HuH-7 (cell line): ENCODE data around the gene MTG2.

Source experiments
- DNase-seq: peaks from one replicate; pipeline ENCODE4 v3.0.0; 2011; ENCODE audit warnings: low spot score

MTG2 gene

DNA sequence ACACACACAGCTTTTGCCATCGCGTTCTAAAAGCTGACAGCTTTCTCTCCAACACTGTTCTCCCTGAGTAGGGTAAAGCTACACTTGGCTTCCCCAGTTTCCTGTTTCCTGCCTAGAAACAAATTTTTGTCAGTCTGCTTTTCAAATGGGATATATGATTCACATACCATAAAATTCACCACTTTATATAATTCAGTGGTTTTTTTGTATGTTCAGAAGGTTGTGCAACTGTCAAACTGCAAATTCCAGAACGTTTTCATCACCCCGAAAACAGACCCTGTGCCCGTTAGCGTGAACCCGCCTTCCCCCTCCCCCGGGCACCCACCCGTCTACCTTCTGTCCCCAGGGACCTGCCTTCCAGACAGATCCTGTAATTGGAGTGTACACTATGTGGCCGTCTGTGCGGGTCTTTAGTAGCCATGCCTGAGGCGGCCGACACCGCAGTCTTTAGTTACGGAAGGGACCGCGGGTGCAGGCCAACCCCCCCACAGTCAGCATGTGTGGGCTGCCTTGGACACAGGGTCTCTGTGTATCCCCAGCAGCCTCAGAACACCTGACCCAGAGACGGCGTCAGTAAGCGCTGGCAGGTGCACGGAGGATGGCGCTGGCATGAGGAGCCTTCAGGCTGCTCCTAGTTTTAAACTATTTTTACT lies 20.7 kb downstream of the MTG2 start:
- no peak for DNase-seq

DNA sequence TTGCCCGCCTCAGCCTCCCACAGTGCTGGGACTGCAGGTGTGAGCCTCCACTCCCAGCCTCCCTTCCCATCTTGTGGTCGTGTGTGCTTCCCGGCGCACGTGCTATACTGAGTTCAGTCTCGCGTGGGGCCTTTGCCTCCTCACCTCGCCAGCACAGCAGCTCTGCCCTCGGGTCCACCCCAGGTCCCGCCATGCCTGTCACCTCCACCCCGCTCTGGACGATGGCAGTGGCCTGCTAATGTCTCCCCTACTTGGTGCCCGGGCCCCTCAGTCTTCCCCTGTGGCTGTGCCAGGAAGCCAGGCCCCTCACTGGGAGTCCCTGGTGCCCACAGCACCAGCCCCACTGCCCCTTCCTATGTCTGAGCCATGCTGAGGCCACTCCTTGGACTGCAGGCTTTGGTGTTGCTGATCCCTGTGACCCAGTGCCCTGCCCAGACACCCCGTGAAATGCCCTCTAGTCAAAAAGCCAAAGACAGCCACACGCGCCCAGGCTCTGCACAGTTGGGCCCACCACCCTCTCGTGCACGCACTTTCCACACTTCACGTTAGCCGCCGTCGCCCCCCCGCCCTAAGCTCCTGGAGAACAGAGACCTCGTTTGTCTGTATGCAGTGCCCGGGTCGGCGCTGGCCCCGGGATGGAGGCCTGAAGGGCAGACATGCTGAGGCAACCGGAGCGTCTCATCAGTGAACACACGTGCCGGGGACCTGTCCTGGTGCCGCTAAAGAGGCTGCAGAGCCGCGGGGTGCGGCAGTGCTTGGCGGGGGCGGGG lies 23.0 kb downstream of the MTG2 start:
- no peak for DNase-seq

DNA sequence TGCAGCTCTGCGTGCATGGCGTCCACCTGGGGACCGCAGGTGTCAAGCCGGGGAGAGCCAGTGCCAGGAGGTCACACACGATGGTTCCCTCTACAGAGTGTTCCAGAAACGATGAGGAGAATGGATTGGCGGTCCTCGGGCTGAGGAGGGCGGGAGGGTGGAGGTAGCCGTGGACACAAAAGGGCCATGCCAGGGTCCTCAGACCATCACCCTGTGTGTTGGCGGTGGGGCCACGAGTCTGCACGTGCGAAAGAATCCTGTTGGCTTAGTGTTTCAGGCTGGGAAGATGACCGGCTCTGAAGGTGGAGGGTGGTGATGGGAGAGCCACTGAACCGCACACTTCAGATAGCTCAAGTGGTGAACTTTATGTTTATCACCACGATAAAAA lies 23.6 kb downstream of the MTG2 start:
- no peak for DNase-seq

DNA sequence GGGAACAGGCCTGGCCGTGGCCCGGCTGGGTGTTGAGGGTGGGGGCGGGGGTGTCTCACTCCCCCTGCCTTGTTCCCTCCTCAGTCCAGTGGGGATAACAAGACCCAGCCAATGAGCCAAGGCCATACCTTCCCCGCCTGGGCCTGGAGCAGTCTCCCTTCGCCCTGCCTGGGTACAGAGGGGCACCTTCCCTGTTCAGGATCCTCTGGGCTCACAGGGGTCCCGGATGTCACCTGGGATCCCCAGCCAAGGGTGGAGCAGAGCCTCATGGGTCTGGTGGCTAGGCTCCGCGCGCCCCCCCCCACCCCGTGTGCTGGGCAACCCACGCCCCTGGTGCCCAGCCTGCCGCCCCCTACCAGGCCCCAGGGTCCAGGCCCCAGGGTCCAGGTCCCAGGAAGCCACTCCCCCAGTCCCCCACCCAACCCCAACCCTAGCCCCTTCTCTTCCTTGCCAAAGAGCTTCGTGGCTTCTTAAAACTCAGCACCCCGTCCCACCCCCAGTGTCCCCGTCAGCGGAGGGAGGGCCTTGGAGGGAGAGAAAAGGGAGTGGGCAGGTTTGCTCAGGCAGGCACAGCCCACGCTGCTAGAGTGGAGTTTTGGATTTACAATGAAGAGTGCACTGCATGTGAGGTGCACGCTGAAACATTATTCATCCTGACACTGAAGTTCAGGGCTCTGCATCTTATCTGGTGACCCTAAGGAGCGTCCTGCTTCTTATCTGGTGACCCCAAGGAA lies 25.4 kb downstream of the MTG2 start:
- DNase-seq, result no peak

DNA sequence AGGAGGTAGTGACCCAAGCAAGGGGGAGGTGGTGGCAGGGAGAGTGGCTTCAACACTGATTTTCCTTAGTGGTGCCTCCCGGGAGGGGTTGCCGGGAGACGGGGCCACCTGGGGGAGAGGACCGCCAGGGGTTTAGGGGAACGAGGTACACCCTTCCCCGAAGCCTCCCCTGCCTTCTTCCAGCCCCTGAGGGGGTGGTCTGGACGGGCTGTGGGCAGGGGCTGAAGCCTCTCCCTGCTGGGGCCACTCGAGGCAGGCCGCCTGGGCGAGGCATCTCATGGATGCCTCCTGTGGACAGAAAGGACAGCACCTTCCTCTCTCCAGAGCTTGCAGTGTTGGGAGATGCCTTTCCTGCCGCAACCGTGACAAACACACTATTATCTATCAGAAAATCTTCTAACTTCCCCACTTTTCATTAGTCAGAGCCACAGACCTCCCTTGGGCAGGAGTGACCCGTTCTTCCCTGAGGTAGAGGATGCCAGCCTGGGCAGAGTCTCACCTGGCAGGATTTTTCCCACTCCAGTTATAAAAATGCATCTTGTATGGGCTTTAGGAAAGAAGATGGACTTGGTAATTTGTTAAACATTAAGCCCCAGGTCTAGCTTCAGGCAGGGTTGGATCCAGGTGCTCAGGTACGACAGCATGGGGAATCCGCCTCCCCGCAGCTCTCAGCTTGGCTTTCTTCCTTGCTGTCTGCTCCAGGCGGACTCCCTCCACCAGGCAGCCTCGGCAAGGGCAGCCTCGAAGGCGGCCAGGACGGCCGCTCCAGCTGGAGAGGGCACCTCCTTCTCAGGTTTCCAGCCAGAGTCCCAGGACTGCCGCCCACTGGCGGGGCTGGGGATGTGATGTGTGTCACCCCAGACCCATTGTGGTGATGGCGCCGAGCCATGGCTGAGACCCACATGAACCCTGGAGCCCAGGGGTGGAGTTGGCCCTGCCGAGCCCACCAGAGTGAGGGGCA lies 26.2 kb downstream of the MTG2 start:
- DNase-seq, result peak; percentile 60

DNA sequence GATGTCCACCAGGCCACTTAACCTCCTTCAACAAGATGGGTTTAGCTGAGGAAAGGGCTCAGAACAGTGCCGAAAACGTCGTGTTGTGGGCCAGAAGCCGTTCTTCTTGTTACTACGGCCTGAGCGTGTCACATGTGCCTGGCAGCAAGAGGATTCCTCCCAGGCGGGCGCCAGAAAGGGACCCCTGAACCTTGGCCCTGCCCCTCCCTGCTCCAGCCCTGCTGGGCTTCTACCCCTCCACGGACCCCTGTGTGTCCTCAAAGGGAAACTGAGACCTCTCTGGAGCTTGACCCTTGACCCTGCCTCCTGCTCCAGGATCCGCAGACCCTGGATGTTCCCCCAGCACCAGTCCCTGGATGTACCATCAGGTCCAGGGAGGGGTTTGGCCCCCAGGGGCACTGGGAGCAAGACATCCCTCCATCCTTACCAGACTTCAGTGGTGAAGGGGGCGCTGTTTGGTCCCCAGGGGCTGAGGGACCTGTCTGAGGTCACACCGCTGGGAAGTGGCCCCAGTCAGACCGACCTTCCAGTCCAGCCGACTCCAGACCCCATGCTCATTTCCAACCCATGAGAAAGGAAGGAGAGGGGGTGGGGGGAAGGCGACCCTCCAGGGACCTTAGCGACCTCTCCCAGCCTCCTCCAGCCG lies 27.1 kb downstream of the MTG2 start:
- DNase-seq, result no peak

DNA sequence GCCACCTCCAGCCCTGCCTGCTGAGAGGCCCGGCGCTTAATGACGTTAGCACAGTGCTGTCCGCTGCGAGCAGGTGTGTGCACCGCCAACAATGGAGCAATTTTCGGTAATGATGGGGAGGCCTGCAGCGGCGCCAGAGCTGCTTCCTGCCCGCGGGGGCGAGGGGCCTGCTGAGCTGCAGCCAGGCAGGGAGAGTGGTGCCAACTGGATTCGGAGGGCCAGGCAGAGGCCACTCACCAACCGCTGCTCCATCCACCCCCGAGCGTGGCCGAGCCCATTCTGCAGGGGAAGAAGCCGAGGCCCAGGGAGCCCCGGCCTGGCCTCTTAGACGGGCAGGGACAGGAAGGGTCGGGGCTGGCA lies 27.6 kb downstream of the MTG2 start:
- DNase-seq, result no peak

DNA sequence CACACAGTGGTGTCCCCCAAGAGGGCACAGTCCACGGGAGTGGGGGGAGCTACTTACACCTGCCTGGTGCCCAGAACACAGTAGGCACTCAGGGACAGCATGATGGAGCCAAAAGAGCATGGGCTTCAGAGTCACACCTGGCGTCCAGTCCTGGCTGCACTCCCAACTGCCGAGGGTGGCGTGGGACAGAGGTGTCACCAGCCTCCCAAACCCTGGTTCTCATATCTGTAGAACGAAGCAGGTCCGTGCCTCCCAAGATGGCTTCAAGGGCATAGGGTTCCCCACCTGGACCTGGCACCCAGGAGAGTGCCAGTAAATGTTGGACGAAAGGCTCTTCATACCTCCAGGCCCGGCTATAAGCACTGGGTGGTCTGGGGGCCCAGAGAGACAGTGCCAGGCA lies 28.4 kb downstream of the MTG2 start:
- no peak for DNase-seq

DNA sequence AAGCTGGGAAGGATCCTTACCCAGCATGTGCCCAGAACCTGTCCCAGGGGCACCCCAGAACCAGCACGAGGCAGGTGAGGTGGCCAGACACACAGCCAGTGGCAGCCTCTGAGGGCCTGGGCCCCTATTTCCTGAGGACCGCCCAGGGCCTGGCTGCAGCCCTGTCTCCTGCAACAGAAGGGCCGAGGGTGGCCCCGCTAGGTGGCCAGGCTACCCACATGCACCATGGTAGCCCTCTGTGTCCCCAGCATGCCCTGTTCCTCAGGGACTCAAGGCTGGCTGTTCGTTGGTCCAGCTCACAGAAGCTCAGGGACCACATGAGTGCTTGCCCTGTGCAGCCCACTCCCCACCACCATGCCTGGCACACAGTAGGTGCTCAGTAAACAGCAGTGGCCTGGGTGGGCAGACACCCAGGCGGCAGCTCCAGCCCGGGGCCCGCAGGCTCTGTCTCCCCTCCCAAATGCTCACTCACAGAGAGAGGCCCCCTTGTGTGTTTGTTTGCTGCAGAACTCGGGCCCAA lies 29.0 kb downstream of the MTG2 start:
- DNase-seq, result no peak

DNA sequence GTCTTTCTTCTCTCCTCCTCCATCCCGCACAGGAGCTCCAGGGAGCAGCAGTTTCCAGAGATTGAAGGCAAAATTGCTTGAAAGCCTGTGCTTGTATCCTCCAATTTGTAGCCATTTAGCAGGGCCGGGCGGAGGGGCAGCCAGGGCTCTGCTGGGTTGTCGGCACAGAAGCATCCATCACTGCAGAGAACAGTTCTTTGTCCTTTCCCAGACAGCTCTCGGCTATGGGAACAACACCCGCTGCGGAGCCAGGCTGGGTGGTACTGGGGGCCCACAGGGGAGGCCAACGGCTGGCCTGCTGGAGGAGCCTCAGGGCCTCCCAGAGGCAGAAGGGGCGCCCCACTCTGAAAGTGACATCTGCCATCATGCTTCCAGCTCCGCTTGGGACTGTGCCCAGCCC lies 29.5 kb downstream of the MTG2 start:
- no peak for DNase-seq

DNA sequence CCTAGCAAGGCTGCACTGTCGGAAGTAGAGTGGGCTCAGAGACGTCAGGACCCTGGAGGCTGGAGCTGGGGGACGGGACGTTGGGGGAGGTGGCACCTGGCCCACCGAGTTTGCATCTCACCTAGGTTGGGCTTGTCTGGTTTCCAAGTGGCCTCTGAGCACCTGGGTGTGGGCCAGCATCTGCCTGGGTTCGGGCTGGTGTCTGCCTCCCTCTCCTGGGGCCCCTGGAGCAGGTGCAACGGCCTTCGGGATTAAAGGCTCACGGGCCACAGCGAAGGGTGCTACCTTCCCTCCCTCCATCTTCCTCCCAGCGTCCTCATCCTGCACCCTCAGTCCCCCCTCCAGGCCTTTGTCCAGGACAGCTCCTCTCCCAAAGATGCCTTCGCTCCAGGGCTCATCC lies 31.2 kb downstream of the MTG2 start:
- DNase-seq, result no peak

DNA sequence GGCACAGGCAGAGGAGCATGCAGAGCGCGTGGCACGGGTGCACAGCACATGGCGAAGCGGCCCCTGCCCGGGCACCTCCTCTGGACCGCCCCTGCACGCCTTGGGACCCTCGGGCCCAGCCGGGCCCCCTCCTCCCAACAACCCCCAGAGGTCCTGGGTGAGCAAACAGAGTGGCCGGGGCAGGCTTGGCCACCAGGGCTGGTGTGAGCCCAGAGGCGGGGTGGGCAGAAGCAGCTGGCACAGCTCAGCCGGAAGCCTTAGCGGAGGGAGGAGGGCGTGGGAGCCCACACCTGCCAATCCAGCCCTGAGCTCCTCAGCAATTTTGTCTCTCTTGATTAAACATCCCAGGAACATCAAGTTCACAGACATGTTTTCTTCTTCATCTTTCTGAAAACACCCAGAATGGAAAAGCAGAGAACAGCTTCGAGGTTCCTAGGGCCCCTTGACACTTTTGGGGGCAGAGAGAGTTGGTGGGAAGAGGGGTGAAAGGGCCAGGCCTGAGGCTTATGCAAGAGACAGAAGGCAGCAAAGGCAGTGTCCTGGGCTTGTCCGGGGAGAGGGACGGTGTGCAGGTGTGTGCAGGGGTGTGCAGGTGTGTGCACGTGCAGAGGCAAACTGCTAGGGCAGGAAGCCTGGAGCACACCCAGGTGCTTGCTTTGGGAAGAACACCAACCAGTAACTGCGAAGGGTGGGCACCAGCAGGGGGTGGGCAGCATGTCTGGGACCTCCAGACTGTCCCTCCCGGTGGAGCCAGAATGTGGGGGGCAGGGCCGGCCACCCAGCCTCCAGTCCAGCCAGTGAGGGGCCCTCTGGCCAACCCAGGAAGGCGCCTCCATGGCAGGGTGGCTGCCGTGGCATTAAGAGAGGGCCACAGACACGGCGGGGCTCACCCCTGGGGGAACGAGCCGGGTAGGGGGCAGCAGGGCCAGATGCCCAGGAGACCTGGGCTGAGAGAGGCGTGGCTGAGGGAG lies 32.5 kb downstream of the MTG2 start:
- DNase-seq, result no peak

DNA sequence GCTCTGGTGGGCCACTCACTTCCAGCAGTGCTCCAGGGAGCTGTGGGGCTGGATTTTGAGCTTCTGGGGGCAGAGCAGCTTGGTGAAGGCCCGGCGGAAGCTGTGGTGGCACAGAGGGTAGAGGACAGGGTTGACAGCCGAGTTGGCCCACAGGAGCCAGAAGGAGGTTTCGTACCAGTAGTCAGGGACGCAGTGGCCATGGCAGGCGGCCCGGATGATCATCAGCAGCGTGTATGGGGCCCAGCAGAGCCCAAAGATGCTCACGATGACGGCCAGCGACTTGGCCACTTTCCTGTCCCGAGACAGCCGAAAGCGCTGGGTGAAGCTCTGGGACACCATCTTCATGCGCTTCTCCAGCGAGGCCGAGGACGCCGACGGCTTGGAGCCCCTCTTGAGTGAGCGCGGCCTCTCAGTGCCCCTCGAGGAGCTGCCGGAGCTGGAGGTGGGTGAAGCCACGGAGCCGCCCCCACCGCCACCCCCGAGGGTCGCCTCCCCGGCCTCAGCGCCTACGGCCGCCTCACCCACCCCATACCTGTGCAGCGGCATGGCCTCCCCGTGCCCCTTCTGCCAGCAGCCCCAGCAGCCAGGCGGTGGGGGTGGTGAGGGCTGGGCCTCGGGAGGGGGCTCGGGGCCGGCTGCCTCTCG lies 33.3 kb downstream of the MTG2 start:
- no peak for DNase-seq

DNA sequence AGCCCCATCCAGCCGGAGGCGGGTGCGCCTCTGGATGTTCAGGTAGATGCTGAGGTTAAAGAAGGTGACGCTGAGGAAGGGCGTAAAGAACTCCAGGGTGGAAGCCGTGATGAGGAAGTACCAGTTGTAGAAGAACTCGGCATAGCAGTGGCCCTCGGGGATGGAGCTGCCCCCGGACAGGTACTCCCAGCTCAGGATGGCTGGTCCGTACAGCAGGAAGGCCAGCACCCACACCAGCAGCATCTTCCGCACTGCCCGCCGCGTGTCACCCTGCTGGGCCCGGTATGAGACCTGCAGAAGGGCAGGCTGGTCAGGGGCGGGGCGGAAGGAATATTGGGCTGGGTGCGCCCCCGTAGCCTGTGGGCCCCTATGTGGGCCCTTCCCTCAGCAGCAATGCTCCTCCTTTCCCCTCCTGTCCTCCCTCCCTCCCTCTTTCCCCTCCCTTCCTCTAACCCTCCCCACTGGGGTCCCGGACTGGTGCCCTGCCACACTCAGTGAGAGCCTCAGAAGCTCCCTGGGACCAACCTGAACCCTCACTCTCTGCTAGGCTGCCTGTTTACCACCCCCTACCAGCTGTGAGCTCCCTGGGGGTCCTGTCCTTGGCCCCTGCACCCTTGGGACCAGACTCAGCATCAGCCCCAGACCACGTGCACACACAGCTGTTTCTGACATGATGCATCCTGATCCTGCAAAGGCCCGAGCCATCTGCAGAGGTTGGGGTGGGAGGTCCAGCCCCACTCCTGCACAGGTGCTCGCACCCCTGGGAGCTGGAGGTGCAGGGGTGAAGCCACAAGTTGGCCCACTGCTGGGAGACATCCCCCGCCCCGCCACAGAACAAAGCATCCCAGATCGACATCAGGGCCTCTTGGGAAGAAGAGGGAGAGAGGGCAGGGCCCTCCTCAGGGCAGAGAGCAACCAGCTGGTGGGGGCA lies 34.1 kb downstream of the MTG2 start:
- DNase-seq, result no peak

DNA sequence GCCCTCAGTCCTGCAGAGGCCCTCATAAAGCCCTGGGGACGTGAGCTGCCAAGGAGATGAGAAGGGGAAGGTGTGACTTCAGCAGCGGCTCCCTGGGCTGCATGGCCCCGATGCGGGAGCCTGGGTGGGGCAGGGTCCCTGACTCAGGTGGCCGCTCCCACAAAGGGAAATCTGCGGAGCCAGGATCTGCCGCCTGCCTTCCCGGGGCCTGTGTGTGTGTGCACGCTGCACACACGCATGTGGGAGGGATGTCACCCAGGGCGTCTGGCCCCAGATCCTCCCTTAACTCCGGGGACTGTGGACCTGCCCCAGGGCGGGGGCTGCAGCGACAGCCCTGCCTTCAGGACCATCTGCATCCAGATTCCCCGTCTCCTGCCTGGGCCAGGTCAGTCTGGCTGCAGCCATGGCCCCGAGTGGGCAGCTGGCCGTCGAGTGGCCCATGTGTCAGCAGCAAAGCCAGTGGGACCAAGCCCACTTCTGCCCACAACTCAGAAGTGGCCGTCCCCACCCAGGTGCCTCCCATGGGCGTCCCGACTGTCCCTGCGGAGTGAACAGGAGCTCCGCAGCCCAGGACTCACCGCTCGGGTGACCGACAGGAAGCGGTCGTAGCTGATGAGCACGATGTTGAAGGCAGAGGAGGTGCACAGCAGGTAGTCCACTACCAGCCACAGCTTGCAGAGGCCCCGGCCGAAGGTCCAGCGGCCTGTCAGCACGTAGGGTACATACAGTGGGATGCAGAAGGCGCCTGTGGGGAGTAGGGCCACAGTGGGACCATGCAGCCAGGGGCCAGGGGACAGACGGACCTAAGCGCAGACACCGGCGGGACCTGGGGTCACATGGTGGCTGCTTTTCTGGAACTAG lies 35.3 kb downstream of the MTG2 start:
- no peak for DNase-seq

DNA sequence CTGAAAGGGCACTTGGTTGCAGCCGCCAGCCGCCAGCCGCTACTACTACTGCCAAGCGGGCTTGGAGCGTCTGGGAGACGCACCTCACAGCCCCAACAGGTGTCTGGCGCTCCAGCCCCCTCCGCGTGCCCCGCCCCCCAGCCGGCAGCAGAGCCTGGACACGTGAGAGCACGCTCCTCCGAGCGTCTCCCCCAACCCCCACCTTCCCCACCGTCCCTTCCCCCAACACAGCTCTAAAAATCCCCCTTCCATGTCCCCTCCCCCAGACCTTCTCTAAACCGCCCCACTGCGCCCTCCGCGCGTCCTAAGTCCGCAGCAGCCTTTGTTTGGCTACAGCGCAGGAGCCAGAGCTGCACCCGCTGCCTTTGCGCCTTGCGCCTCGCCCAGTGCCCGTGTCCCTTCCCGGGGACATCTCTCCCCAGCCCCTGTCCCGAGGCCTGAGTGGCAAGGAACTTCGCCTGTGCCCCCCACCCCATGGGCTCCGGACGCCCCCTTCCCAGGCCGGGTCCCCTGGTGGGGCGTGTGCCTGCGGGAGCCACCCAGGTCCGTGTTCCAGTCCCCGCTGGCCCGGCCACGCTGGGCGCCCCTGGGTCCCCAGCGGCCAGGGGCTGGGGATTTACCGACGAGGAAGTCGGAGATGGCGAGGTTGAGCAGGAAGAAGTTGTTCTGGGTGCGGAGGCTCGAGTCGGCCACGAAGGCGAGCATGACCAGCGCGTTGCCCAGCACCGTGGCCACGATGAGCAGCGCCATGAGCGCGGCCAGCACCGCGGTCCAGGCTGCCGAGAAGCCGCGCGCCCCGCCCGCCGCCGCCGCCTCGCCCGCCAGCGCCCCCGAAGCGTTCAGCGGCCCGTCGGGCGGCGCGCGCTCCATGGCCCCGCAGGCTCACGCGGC lies 36.5 kb downstream of the MTG2 start:
- DNase-seq, result no peak
